ENCODE measurements around the gene IARS2.

- TF ChIP-seq CTCF (IDR thresholded peaks at IDR 0.05; ENCODE audit: extremely low read depth in 1 of 2, insufficient read depth in 1 of 2, low read depth in 1 of 2, low read length in 2 of 2) (no peak), EZH2 (IDR thresholded peaks at IDR 0.05; ENCODE audit: borderline replicate concordance, low read depth, low read length, severe bottlenecking) (no peak), MAX (IDR thresholded peaks at IDR 0.05; ENCODE audit: insufficient read depth, insufficient read length) (no peak), POLR2A (IDR thresholded peaks at IDR 0.05; ENCODE audit: low read depth, low read length) (no peak), JUN (IDR thresholded peaks at IDR 0.05; ENCODE audit: borderline replicate concordance, insufficient read depth, insufficient read length, low read depth) (no peak), POLR2AphosphoS5 (IDR thresholded peaks at IDR 0.05; ENCODE audit: insufficient read depth, low read depth, low read length) (no peak)
These were observed 31.3 kb upstream of the IARS2 start for GRCh38 chr1:220062629-220063028.

All from endothelial cell of umbilical vein (primary cell).